Calu3 (cell line): ENCODE data around the gene PPARGC1A. TPM values are rescaled to one million over a fixed set of nuclear protein-coding genes. Genes with fewer than 3 reads are reported as not detected.

Experiments
- BruUV-seq: library from RNA; stranded (reverse); fragments of 400-500 nt; replicated peaks from 2 replicates; lab custom pipeline; 2021; lab: Mats Ljungman, UMichigan
- CTCF ChIA-PET: fragments of 300-600 bp; sonication (Branson Sonifier 250); formaldehyde crosslinking; loops from one replicate; lab custom pipeline; 2022; ENCODE audit warnings: antibody characterized with exemption; lab: Charles Lee
- DNase-seq: peaks from one replicate; pipeline ENCODE4 v3.0.0; 2022
- H3K27ac Mint-ChIP-seq: one replicate; pipeline ENCODE4 v1.8.0; 2022; ENCODE audit warnings: mixed read lengths; ENCODE audit not compliant: unreplicated experiment
- H3K27me3 Mint-ChIP-seq: one replicate; pipeline ENCODE4 v1.8.0; 2022; ENCODE audit warnings: mixed read lengths; ENCODE audit not compliant: unreplicated experiment
- H3K36me3 Mint-ChIP-seq: one replicate; pipeline ENCODE4 v1.8.0; 2022; ENCODE audit warnings: mild to moderate bottlenecking, moderate library complexity, mixed read lengths; ENCODE audit not compliant: insufficient read depth, unreplicated experiment
- H3K4me1 Mint-ChIP-seq: one replicate; pipeline ENCODE4 v1.8.0; 2022; ENCODE audit warnings: mild to moderate bottlenecking, low read depth, mixed read lengths; ENCODE audit not compliant: unreplicated experiment
- H3K4me3 Mint-ChIP-seq: one replicate; pipeline ENCODE4 v1.8.0; 2022; ENCODE audit warnings: mild to moderate bottlenecking, low read depth, moderate library complexity, mixed read lengths; ENCODE audit not compliant: unreplicated experiment
- H3K9me3 Mint-ChIP-seq: one replicate; pipeline ENCODE4 v1.8.0; 2022; ENCODE audit warnings: low read depth, mixed read lengths; ENCODE audit not compliant: unreplicated experiment
- CTCF ChIP-seq: fragments of 200-600 bp; IDR thresholded peaks from one replicate; pipeline ENCODE4 v1.8.0; 2022; ENCODE audit warnings: antibody characterized with exemption; ENCODE audit not compliant: unreplicated experiment
- intact Hi-C: fragments of 100-400 bp; cut with micrococcal nuclease; formaldehyde crosslinking; loops from one replicate; pipeline ENCODE4 v1.10.0; 2022; ENCODE audit not compliant: unreplicated experiment
- total RNA-seq: library from RNA; stranded (reverse); gene quantifications from 2 replicates; pipeline ENCODE4 v1.2.3, GENCODE V29; 2022

The PPARGC1A gene
- total RNA-seq, 1 experiment from 2014 or later, result 7.6 TPM

DNA sequence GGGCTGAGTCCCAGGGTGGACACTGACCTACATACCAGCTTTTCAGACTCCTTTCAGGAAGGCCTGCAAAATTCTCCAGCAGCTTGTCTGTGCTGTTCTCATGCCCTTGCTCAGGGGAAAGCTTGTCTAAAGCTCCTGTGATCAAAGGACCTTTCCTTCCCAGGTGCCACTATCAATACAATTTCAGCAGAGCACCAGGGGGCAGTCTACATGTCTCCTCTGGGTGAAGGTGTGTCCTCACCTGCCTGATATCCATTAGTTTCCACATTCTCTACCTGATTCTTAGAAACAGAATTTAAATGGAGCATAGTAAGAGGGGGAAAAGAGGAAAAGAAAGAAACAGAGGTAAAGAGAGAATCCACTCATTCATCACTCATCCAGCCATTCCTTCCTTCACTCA lies 114.2 kb downstream of the PPARGC1A start:
- intact Hi-C loops, result loop anchor here (1.0 kb wide), 1 partner anchor 644 kb away; no protein-coding TSS in a partner anchor
- DNase-seq, result peak; percentile 41
- peaks cover 16% of the 10 kb centered on the region for H3K4me1 Mint-ChIP-seq
- no peaks in the 10 kb centered on the region for H3K36me3 Mint-ChIP-seq
- H3K4me3 Mint-ChIP-seq, result no peak overlapping the region
- no peak for TF ChIP-seq CTCF
- H3K27ac Mint-ChIP-seq, result no peak overlapping the region
- no peaks in the 10 kb centered on the region for H3K9me3 Mint-ChIP-seq
- H3K27me3 Mint-ChIP-seq, result no peaks in the 10 kb centered on the region
- CTCF ChIA-PET, result interaction anchor here (0.7 kb wide), 1 partner anchor 77 kb away, joined by 3 read pairs; no protein-coding TSS in a partner anchor
- BruUV-seq, result no TSS peak

DNA sequence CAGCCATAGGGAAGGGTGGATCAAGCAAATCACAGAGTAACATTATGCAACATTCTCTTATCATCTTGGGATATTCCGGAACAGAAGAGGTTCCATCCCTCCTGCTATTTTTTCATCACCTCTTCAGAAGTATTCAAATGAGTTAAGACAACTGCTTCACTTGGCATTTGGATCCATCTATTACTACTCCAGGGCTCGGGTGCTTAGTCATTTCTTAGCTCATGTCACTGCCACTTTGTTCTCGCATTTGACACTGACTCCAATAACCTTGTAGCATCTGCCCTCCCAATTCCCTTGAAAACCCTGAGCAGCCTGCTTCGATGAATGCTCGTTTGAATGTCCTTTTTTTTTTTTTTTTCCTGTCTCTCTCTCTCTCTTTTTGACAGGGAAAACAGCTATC lies 114.9 kb downstream of the PPARGC1A start:
- Mint-ChIP-seq H3K27me3 (no peaks in the 10 kb centered on the region), H3K9me3 (no peaks in the 10 kb centered on the region), H3K27ac (no peak overlapping the region), H3K36me3 (no peaks in the 10 kb centered on the region), H3K4me1 (peaks cover 16% of the 10 kb centered on the region), H3K4me3 (no peak overlapping the region)
- CTCF ChIA-PET, result interaction anchor here (0.7 kb wide), 2 partner anchors 183 to 338 kb away, joined by 3 to 6 read pairs; no protein-coding TSS in a partner anchor
- BruUV-seq, result no TSS peak
- TF ChIP-seq CTCF, result no peak
- intact Hi-C loops, result loop anchor here (1.0 kb wide), 1 partner anchor 644 kb away; no protein-coding TSS in a partner anchor
- no peak for DNase-seq

DNA sequence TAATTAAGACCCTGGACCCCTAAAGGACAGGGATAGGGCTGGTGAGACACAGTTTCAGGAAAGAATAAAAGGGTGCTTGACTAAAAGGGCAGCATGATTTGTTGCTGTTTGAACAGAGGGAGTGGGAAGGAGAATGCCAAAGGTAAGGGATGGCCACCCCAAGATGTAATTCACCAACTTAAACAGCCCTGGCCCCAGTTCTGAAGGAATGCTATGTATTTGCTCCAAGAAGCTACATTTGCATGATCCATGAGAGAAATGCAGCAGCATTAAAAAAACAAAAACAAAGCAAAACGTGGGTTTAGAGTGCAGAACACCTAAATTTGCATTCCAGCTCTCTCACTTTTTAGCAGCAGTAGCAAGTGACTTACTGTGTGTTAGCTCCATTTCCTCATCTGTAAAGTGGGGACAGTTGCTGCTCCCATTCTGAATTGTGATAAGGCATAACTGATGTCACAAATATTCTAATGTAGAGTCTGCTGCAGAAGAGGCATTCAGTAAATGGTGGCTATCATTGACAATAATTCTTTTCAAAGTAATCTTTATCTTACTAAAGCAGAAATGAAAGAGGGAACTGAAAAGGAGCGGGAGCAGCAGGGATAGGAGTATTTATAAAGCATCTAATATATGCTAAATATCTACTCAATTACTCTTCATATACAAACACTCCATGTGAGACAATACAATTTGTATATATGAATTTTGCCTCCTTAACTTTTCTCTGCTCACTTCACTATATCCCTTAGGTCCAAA lies 115.8 kb downstream of the PPARGC1A start:
- H3K27ac Mint-ChIP-seq, result no peak overlapping the region
- H3K27me3 Mint-ChIP-seq, result no peaks in the 10 kb centered on the region
- CTCF ChIA-PET, result no interaction called here
- no peaks in the 10 kb centered on the region for H3K36me3 Mint-ChIP-seq
- H3K4me1 Mint-ChIP-seq, result peaks cover 16% of the 10 kb centered on the region
- TF ChIP-seq CTCF, result no peak
- H3K4me3 Mint-ChIP-seq, result no peak overlapping the region
- no peaks in the 10 kb centered on the region for H3K9me3 Mint-ChIP-seq
- intact Hi-C loops, result no loop called here
- DNase-seq, result no peak
- BruUV-seq, result no TSS peak

- no peak for DNase-seq
- TF ChIP-seq CTCF, result no peak
- no peaks in the 10 kb centered on the region for H3K27me3 Mint-ChIP-seq
- CTCF ChIA-PET, result no interaction called here
- H3K36me3 Mint-ChIP-seq, result no peaks in the 10 kb centered on the region
- peaks cover 14% of the 10 kb centered on the region for H3K4me1 Mint-ChIP-seq
- intact Hi-C loops, result no loop called here
- H3K4me3 Mint-ChIP-seq, result no peak overlapping the region
- no TSS peak for BruUV-seq
- no peak overlapping the region for H3K27ac Mint-ChIP-seq
- no peaks in the 10 kb centered on the region for H3K9me3 Mint-ChIP-seq
Observed at GRCh38 chr4:23770011-23770410, 119.8 kb downstream of the PPARGC1A start.
